Lower leg skin (tissue), 4 donors: ENCODE data around the gene ADCY1. TPM values are rescaled to one million over a fixed set of nuclear protein-coding genes. Genes with fewer than 3 reads are reported as not detected.

Source experiments
- DNase-seq, 2 donors: peaks; one replicate each; pipeline ENCODE4 v3.0.0-alpha.2; 2019; ENCODE audit warnings: low spot score in 2 of 2
- H3K4me3 ChIP-seq: fragments of 200-600 bp; sonication (generic); 2 replicates; pipeline ENCODE4 v1.5.1; 2017; ENCODE audit warnings: mild to moderate bottlenecking, low read depth; ENCODE audit not compliant: poor library complexity, severe bottlenecking
- CTCF ChIP-seq, 3 donors: fragments of 450-650 bp; IDR thresholded peaks; one replicate each; pipeline ENCODE4 v1.5.1; 2016; ENCODE audit warnings: antibody characterized with exemption in 3 of 3, mild to moderate bottlenecking in 3 of 3, moderate library complexity in 2 of 3
- POLR2A ChIP-seq, 2 donors: fragments of 450-650 bp; IDR thresholded peaks; one replicate each; pipeline ENCODE4 v1.6.1; 2016 to 2017; ENCODE audit warnings: antibody characterized with exemption in 2 of 2, mild to moderate bottlenecking in 1 of 2, moderate library complexity in 1 of 2
- WGBS, 2 donors: methylation state at CpG; one replicate each; pipeline ENCODE4 v1.1.5; 2018; 5-methylcytosine and 5-hydroxymethylcytosine counted together
- intact Hi-C: fragments of 100-400 bp; cut with DNase I; formaldehyde crosslinking; loops from one replicate; pipeline ENCODE4 v1.15.0; 2023; ENCODE audit warnings: low total_unique reads
- total RNA-seq, 4 donors: library from RNA; depleted of rRNA; stranded (reverse); fragments of >200 nt; gene quantifications; one replicate each; pipeline ENCODE4 v1.1.0, GENCODE V29; 2016

Gene ADCY1
- total RNA-seq, 4 donors from 2014 or later = 0.04 to 0.74 (median 0.40) TPM

- no peak for DNase-seq
- TF ChIP-seq CTCF (IDR thresholded peaks at IDR 0.05) (no peak), POLR2A (IDR thresholded peaks at IDR 0.05) (no peak)
- no peak overlapping the region for H3K4me3 ChIP-seq
- intact Hi-C loops = no loop called here
- WGBS, 2 donors = 65 to 69% methylated on average over 6 to 7 of the region's 7 CpGs
Measured at GRCh38 chr7:45579391-45579801, 5.2 kb downstream of the ADCY1 start.

- DNase-seq = peak in 1 of 2 donors; percentile 63
- no peak overlapping the region for H3K4me3 ChIP-seq
- TF ChIP-seq POLR2A (IDR thresholded peaks at IDR 0.05) (no peak), CTCF (IDR thresholded peaks at IDR 0.05) (no peak)
- WGBS, 2 donors = 80 to 81% methylated on average over 16 of the region's 16 CpGs
- intact Hi-C loops = no loop called here
Measured at GRCh38 chr7:45580053-45580872, 6.1 kb downstream of the ADCY1 start.

GRCh38 chr7:45581271-45581780 is 7.2 kb downstream of the ADCY1 start:
- TF ChIP-seq CTCF (IDR thresholded peaks at IDR 0.05) = no peak
- no peak for TF ChIP-seq POLR2A (IDR thresholded peaks at IDR 0.05)
- DNase-seq = no peak
- H3K4me3 ChIP-seq = no peak overlapping the region
- intact Hi-C loops = no loop called here
- 77 to 83% methylated on average over 6 of the region's 6 CpGs for WGBS, 2 donors

- H3K4me3 ChIP-seq = no peak overlapping the region
- no peak for DNase-seq
- TF ChIP-seq POLR2A (IDR thresholded peaks at IDR 0.05) = no peak
- no peak for TF ChIP-seq CTCF (IDR thresholded peaks at IDR 0.05)
- intact Hi-C loops = no loop called here
- 53% methylated on average over 3 to 4 of the region's 5 CpGs for WGBS, 2 donors
Measured at GRCh38 chr7:45582136-45582749, 8.1 kb downstream of the ADCY1 start.

- intact Hi-C loops = no loop called here
- DNase-seq = no peak
- no peak overlapping the region for H3K4me3 ChIP-seq
- TF ChIP-seq CTCF (IDR thresholded peaks at IDR 0.05) (no peak), POLR2A (IDR thresholded peaks at IDR 0.05) (no peak)
- whole genome bisulfite sequencing, 2 donors = 36 to 51% methylated on average over 9 of the region's 9 CpGs
Measured at GRCh38 chr7:45582868-45583277, 8.7 kb downstream of the ADCY1 start.
